ENCODE data around the gene PRSS58. TPM values are rescaled to one million over a fixed set of nuclear protein-coding genes. Genes with fewer than 3 reads are reported as not detected.

Gene PRSS58
- polyA plus RNA-seq, 1 donor, result not detected

DNA sequence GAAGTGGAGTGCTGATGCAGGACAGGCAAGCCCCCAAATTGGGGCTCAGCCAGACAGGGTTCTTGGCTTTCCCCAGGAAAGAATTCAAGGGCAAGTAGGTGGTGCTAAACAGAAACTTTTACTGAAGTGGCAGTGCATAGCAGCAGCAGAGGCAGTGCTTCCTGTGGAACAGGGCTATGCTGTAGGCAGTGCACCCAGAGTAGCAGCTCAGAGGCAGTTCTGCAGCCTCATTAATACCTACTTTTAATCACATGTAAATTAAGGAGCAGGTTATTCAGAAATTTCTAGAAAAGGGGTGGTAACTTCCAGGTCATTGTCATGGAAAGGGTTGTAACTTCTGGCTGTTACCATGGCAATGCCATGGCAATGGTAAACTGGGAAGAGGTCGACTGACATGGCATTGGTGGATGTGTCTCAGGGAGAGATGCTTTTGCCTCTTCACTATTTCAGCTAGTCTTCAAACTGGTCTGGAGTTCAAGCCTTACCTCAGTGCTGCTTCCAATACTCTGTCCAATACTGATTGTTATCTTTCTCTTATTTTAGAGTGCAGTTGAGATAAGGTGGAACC, 29.2 kb downstream of the PRSS58 start:
- DNase-seq (ENCODE audit: low read depth), result no peak

Other genes starting within 250 kb of the PRSS58 start
- gene MGAM2, start 146.3 kb downstream of the PRSS58 start, polyA plus RNA-seq (ENCODE audit: insufficient read length), result 0.04 TPM

Measured in forelimb muscle (tissue), 1 donor.